AG04450 (cell line): ENCODE data around the gene MSRB3. TPM values are rescaled to one million over a fixed set of nuclear protein-coding genes. Genes with fewer than 3 reads are reported as not detected.
A peak's percentile ranks its signal among the peaks of the same experiment; 100 is the strongest.
"Not testable (repeated sequence)": the region's sequence is repeated elsewhere in the genome, so short reads cannot be mapped to it uniquely, and the experiment has no call there.

ENCODE experiments used
- CTCF ChIA-PET: fragments of 300-600, 350-600 bp; formaldehyde crosslinking; extraction: SDS; loops from one replicate; lab custom pipeline; 2022; ENCODE audit warnings: antibody characterized with exemption, inconsistent platforms; lab: Charles Lee
- POLR2A ChIA-PET: fragments of 350-600 bp; formaldehyde crosslinking; extraction: SDS; loops from one replicate; lab custom pipeline; 2021; ENCODE audit warnings: antibody characterized with exemption, inconsistent platforms; lab: Yijun Ruan, JAX
- DNase-seq: peaks from one replicate; pipeline ENCODE4 v3.0.0-alpha.2; 2011; ENCODE audit warnings: low read depth, low spot score
- H3K27ac ChIP-seq: one replicate; pipeline ENCODE4 v1.5.1; 2012; ENCODE audit warnings: low read depth, low read length, control low read depth
- H3K27me3 ChIP-seq: one replicate; pipeline ENCODE4 v1.6.0; 2012; ENCODE audit warnings: low read length; ENCODE audit not compliant: control insufficient read depth, insufficient read depth
- H3K4me3 ChIP-seq: 2 replicates; pipeline ENCODE4 v1.5.1; 2011; ENCODE audit warnings: mild to moderate bottlenecking, low read depth, low read length, control low read depth
- H3K9me3 ChIP-seq: 2 replicates; pipeline ENCODE4 v1.5.1; 2012; ENCODE audit warnings: low read length; ENCODE audit not compliant: control insufficient read depth, insufficient read depth
- polyA plus RNA-seq: library from polyadenylated mRNA; depleted of rRNA; stranded (reverse); fragments of >200 nt; gene quantifications from 2 replicates; pipeline ENCODE4 v1.2.3, GENCODE V29; 2011
- TF ChIP-seq, protein P1 (sequence below): IDR thresholded peaks from 2 replicates; pipeline ENCODE4 v1.5.1; 2011; ENCODE audit warnings: low read depth, low read length, control low read depth, inconsistent platforms

The MSRB3 gene
- polyA plus RNA-seq, 1 experiment: 75.6 TPM

DNA sequence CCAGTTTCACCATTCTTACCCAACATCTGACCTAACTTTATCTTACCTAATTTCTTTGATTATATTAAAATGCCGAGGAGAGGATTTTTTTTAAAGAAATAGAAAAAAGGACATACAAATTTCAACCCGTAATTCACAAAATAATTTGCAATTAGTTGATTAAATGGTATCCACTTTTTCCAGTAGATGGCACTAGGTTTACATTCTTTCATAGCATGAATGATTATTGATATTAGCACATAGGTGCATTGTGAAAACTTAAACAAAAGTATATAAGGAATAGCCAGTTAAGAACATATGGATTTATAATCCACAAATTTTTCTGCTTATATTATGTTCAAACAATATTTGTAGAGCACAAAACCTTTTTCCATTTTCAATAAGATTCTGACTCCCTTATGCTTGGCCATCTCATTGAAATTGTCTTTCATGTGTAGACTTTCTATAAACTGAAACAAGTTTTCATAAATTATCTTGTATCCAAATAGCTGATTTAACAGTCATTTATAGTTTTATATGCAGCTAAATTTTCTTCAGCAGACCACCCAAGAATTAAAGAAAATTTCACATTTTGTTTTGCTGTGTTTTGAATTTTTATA is 35.3 kb downstream of the MSRB3 start:
- DNase-seq: no peak
- no peaks in the 10 kb centered on the region for H3K27me3 ChIP-seq
- no peaks in the 10 kb centered on the region for H3K9me3 ChIP-seq
- no peak overlapping the region for H3K4me3 ChIP-seq
- ChIA-PET POLR2A (no interaction called here), CTCF (interaction anchor here (0.6 to 4.4 kb wide), 10 partner anchors 15 to 428 kb away, joined by 3 to 27 read pairs (median 3); no protein-coding TSS in a partner anchor)
- TF ChIP-seq, protein P1, sequence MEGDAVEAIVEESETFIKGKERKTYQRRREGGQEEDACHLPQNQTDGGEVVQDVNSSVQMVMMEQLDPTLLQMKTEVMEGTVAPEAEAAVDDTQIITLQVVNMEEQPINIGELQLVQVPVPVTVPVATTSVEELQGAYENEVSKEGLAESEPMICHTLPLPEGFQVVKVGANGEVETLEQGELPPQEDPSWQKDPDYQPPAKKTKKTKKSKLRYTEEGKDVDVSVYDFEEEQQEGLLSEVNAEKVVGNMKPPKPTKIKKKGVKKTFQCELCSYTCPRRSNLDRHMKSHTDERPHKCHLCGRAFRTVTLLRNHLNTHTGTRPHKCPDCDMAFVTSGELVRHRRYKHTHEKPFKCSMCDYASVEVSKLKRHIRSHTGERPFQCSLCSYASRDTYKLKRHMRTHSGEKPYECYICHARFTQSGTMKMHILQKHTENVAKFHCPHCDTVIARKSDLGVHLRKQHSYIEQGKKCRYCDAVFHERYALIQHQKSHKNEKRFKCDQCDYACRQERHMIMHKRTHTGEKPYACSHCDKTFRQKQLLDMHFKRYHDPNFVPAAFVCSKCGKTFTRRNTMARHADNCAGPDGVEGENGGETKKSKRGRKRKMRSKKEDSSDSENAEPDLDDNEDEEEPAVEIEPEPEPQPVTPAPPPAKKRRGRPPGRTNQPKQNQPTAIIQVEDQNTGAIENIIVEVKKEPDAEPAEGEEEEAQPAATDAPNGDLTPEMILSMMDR: peak; percentile 55
- no peak overlapping the region for H3K27ac ChIP-seq

DNA sequence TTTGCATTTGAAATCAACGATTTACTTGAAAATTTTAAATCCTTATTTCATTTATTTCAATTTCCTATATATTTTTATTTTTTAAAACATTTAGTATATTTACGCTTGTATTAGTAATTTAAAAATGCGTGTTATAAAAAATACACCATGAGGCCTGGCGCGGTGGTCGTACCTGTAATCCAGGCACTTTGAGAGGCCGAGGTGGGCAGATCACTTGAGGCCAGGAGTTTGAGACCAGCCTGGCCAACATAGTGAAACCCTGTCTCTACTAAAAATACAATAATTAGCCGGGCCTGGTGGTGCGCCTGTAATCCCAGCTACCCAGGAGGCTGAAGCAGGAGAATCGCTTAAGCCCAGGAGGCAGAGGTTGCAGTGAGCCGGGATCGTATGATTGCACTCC is 36.8 kb downstream of the MSRB3 start:
- not testable (repeated sequence) for H3K4me3 ChIP-seq, DNase-seq, H3K27ac ChIP-seq, H3K27me3 ChIP-seq, H3K9me3 ChIP-seq
- ChIA-PET POLR2A (interaction anchor here (0.7 kb wide), 1 partner anchor 251 kb away, joined by 3 read pairs; no protein-coding TSS in a partner anchor), CTCF (interaction anchor here (0.6 to 4.4 kb wide), 4 partner anchors 8 to 553 kb away, joined by 3 to 27 read pairs (median 4); no protein-coding TSS in a partner anchor)

DNA sequence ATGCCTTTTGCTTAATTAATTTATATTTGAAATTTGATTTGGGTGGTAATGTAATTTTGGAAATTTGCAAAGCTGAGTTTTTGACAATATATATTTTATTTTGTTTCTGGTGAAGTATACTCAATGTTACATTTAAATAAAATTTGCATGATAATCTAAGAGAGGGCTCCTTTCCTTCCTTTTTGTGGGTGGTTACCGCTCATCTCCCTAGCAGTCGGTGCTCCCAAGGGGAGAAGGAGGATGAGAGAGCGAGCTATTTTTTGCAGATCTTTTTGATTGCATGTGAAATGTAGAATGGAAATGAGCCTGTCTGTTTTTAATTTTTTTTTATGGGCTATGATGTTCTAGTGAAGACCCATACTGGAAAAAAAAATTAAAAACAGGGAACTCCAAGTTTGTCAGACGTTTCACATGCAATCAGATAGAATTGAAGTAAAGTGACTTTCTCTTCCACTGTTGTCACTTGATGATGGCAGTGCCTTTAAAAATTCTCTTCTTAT is 39.8 kb downstream of the MSRB3 start:
- no peak for DNase-seq
- POLR2A ChIA-PET: no interaction called here

DNA sequence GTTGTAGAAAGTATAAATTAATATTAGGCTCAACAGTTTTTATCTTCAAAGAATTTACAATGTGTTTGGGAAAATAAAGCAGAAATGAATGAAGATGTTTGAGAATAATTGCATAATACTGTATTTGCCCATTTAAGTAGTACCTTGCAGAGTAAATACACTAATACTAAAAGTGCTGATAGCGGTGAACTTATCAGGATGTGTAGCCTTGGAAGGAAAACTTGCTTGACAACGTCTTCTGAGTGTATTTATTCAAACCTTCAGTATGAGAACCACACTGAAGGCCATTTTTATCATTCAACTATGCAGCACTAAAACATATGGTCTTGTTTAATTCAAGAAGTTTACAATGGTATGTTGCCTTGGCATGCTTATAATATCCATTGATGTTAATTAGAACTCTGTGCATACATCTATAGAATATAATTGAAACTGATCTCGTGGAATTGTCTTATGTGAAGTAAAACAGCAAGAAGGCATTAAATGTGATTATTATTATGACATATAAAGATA is 41.3 kb downstream of the MSRB3 start:
- no peak for DNase-seq
- Histone ChIP-seq H3K27me3 (no peaks in the 10 kb centered on the region), H3K4me3 (no peak overlapping the region), H3K9me3 (no peaks in the 10 kb centered on the region), H3K27ac (no peak overlapping the region)
- TF ChIP-seq, protein P1: no peak
- ChIA-PET CTCF (interaction anchor here (1.5 kb wide), 1 partner anchor 237 kb away, joined by 5 read pairs; no protein-coding TSS in a partner anchor), POLR2A (no interaction called here)

More for the DNA sequence above, 39.8 kb downstream of the MSRB3 start:
- Histone ChIP-seq H3K9me3 (no peaks in the 10 kb centered on the region), H3K4me3 (no peak overlapping the region), H3K27me3 (no peaks in the 10 kb centered on the region), H3K27ac (no peak overlapping the region)
- CTCF ChIA-PET: no interaction called here
- TF ChIP-seq, protein P1: no peak

DNA sequence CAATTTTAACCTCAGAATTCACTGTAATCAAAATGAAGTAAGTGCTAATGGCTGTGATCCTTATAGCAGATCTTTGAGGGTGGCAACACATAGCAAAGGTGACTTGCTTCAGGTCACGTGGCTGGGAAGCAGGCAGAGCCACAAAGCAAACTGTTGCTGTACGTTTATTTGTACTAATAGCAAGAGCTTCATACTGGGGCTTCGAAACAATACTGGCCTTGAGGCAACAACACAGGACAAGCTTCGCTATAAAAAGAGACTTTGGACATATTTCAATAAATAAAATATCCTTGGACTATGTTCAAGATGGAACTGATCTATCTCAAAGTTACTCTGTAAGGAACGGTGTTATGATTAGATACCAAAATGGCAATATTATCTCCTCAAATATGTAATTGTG is 44.6 kb downstream of the MSRB3 start:
- TF ChIP-seq, protein P1: no peak
- Histone ChIP-seq H3K27me3 (no peaks in the 10 kb centered on the region), H3K4me3 (no peak overlapping the region), H3K27ac (no peak overlapping the region), H3K9me3 (no peaks in the 10 kb centered on the region)
- ChIA-PET CTCF (no interaction called here), POLR2A (no interaction called here)
- DNase-seq: no peak
